IMR-90 (cell line): ENCODE results near the gene SERPINB10. TPM values are rescaled to one million over a fixed set of nuclear protein-coding genes. Genes with fewer than 3 reads are reported as not detected.
A peak's percentile ranks its signal among the peaks of the same experiment; 100 is the strongest.

Source experiments
- ATAC-seq: fragments of 200-7000 bp; cut with Tn5 transposase; 2 replicates; pipeline ENCODE4 v1.9.1; 2020; ENCODE audit warnings: low read depth, mild to moderate bottlenecking, moderate library complexity
- BruUV-seq: library from RNA; stranded (reverse); fragments of 400-500 nt; replicated peaks from 2 replicates; lab custom pipeline; 2021; lab: Mats Ljungman, UMichigan
- CTCF ChIA-PET: fragments of 300-600 bp; formaldehyde crosslinking; extraction: SDS; loops from one replicate; lab custom pipeline; 2021; ENCODE audit warnings: antibody characterized with exemption; lab: Yijun Ruan, JAX
- POLR2A ChIA-PET: fragments of 300-600 bp; sonication (Branson Sonifier 250); formaldehyde crosslinking; loops from one replicate; lab custom pipeline; 2022; ENCODE audit warnings: antibody characterized with exemption; ENCODE audit not compliant: unreplicated experiment; lab: Charles Lee
- DNase-seq: peaks from one replicate; pipeline ENCODE4 v3.0.0; 2013
- H2AFZ ChIP-seq: replicated peaks from 2 replicates; pipeline ENCODE3; 2013; ENCODE audit warnings: low read length, mild to moderate bottlenecking; ENCODE audit not compliant: poor library complexity
- H2AK5ac ChIP-seq: 2 replicates; pipeline ENCODE4 v1.6.1; 2013; ENCODE audit warnings: low read depth, low read length, inconsistent platforms
- H2AK9ac ChIP-seq: replicated peaks from 2 replicates; pipeline ENCODE3; 2013; ENCODE audit warnings: mild to moderate bottlenecking, low read depth, low read length, moderate library complexity; ENCODE audit not compliant: poor library complexity
- H2BK120ac ChIP-seq: 2 replicates; pipeline ENCODE4 v1.6.1; 2013; ENCODE audit warnings: low read depth, low read length, inconsistent platforms
- H2BK15ac ChIP-seq: 3 replicates; pipeline ENCODE4 v1.6.1; 2013; ENCODE audit warnings: low read depth, low read length, inconsistent platforms
- H2BK20ac ChIP-seq: 2 replicates; pipeline ENCODE4 v1.6.1; 2013; ENCODE audit warnings: low read depth, mild to moderate bottlenecking, inconsistent platforms, low read length, moderate library complexity
- H2BK5ac ChIP-seq: 2 replicates; pipeline ENCODE4 v1.6.1; 2013; ENCODE audit warnings: mild to moderate bottlenecking, low read depth, low read length, inconsistent platforms; ENCODE audit not compliant: poor library complexity, severe bottlenecking
- H3K14ac ChIP-seq: replicated peaks from 2 replicates; pipeline ENCODE4 v1.6.1; 2013; ENCODE audit warnings: low read depth, low read length, inconsistent platforms
- H3K18ac ChIP-seq: 2 replicates; pipeline ENCODE4 v1.6.1; 2013; ENCODE audit warnings: low read depth, low read length, control low read depth
- H3K23ac ChIP-seq: 2 replicates; pipeline ENCODE4 v1.6.1; 2013; ENCODE audit warnings: low read depth, low read length, inconsistent platforms
- H3K27ac ChIP-seq: 2 replicates; pipeline ENCODE4 v1.5.1; 2013; ENCODE audit warnings: mild to moderate bottlenecking, control low read depth, low read length; ENCODE audit not compliant: insufficient read depth
- H3K27me3 ChIP-seq: 2 replicates; pipeline ENCODE4 v1.6.1; 2013; ENCODE audit warnings: low read length; ENCODE audit not compliant: control insufficient read depth, insufficient read depth
- H3K36me3 ChIP-seq: 2 replicates; pipeline ENCODE4 v1.6.1; 2013; ENCODE audit warnings: low read length, mixed read lengths; ENCODE audit not compliant: control insufficient read depth, insufficient read depth
- H3K4ac ChIP-seq: 2 replicates; pipeline ENCODE4 v1.6.1; 2013; ENCODE audit warnings: low read depth, low read length, inconsistent platforms
- H3K4me1 ChIP-seq: 2 replicates; pipeline ENCODE4 v1.6.1; 2013; ENCODE audit warnings: low read length, mixed read lengths; ENCODE audit not compliant: control insufficient read depth, insufficient read depth
- H3K4me2 ChIP-seq: 2 replicates; pipeline ENCODE4 v1.6.1; 2013; ENCODE audit warnings: low read depth, mild to moderate bottlenecking, control low read depth, low read length, moderate library complexity
- H3K4me3 ChIP-seq: 2 replicates; pipeline ENCODE4 v1.5.1; 2013; ENCODE audit warnings: low read depth, mild to moderate bottlenecking, control low read depth, low read length, moderate library complexity; ENCODE audit not compliant: insufficient read depth
- H3K56ac ChIP-seq: 2 replicates; pipeline ENCODE4 v1.6.1; 2013; ENCODE audit warnings: low read length, inconsistent platforms; ENCODE audit not compliant: insufficient read depth; ENCODE audit errors: extremely low read depth
- H3K79me1 ChIP-seq, 2 experiments: 2 replicates each; pipeline ENCODE4 v1.6.1; 2013; ENCODE audit warnings: low read length in 2 of 2, inconsistent platforms in 1 of 2, low read depth in 1 of 2
- H3K9ac ChIP-seq: 2 replicates; pipeline ENCODE4 v1.6.1; 2013; ENCODE audit warnings: low read depth, low read length, control low read depth
- H3K9me1 ChIP-seq: 2 replicates; pipeline ENCODE4 v1.6.1; 2013; ENCODE audit warnings: low read length, inconsistent platforms; ENCODE audit not compliant: insufficient read depth
- H3K9me3 ChIP-seq: 2 replicates; pipeline ENCODE4 v1.6.1; 2013; ENCODE audit warnings: low read length; ENCODE audit not compliant: control insufficient read depth, insufficient read depth
- H4K20me1 ChIP-seq: 2 replicates; pipeline ENCODE4 v1.6.1; 2013; ENCODE audit warnings: low read length, inconsistent platforms; ENCODE audit not compliant: insufficient read depth
- H4K5ac ChIP-seq: 2 replicates; pipeline ENCODE4 v1.6.1; 2013; ENCODE audit warnings: mild to moderate bottlenecking, low read depth, low read length, control low read depth
- H4K8ac ChIP-seq, 2 experiments: 2 replicates each; pipeline ENCODE4 v1.6.1; 2013; ENCODE audit warnings: low read depth in 2 of 2, low read length in 2 of 2, control low read depth in 1 of 2, inconsistent platforms in 1 of 2
- H4K91ac ChIP-seq: 2 replicates; pipeline ENCODE4 v1.6.1; 2013; ENCODE audit warnings: low read depth, low read length, inconsistent platforms; ENCODE audit not compliant: insufficient read depth
- CHD1 ChIP-seq: IDR thresholded peaks from 2 replicates; pipeline ENCODE4 v1.6.1; 2012; ENCODE audit warnings: low read depth, low read length, improper control_type of control experiment
- CTCF ChIP-seq: conservative IDR thresholded peaks from 2 replicates; pipeline ENCODE4 v1.5.1; 2012; ENCODE audit warnings: mild to moderate bottlenecking, low read depth, low read length, improper control_type of control experiment
- WGBS, 2 experiments: methylation state at CpG; one replicate each; pipeline versions ENCODE4 v1.1.5 to v1.1.7; 2013; ENCODE audit warnings: missing lambda C conversion rate in 2 of 2; ENCODE audit not compliant: insufficient read length in 1 of 2; ENCODE audit errors: extremely low coverage in 2 of 2; 5-methylcytosine and 5-hydroxymethylcytosine counted together
- dilution Hi-C: fragments of 300-500 bp; cut with HindIII; formaldehyde crosslinking; loops from one replicate; pipeline ENCODE4 v1.14.3; 2018; ENCODE audit warnings: low sequenced_read_pairs; ENCODE audit not compliant: unreplicated experiment
- in situ Hi-C: fragments of 300-500 bp; cut with MboI; formaldehyde crosslinking; loops from 3 replicates; pipeline ENCODE4 v1.14.3; 2019; ENCODE audit warnings: low sequenced_read_pairs, inconsistent platforms, mixed read lengths
- intact Hi-C: fragments of 100-400 bp; cut with micrococcal nuclease; formaldehyde crosslinking; loops from 2 replicates; pipeline ENCODE4 v1.10.0; 2022
- polyA plus RNA-seq, 3 experiments: library from polyadenylated mRNA; depleted of rRNA; stranded (reverse); fragments of >200 nt; gene quantifications; 2 replicates each; pipeline ENCODE4 v1.2.3, GENCODE V29; 2012; ENCODE audit warnings: low replicate concordance in 1 of 3
- total RNA-seq: library from RNA; depleted of rRNA; stranded (reverse); fragments of >200 nt; gene quantifications from 2 replicates; pipeline ENCODE4 v1.2.3, GENCODE V29; 2012

SERPINB10 gene
- total and polyA plus RNA-seq, 2 of the 4 experiments (the other 2 are of a cell fraction) = not detected

- H2AK9ac ChIP-seq = no peak overlapping the region
- H3K9me3 ChIP-seq = no peaks in the 10 kb centered on the region
- H3K9me1 ChIP-seq = no peaks in the 10 kb centered on the region; the same call in 1 of the 2 replicates
- H3K9ac ChIP-seq = no peak overlapping the region
- ATAC-seq (no peak), DNase-seq (peak; percentile 30)
- H4K91ac ChIP-seq = no peak overlapping the region
- BruUV-seq = no TSS peak
- H3K4me3 ChIP-seq = no peak overlapping the region
- peaks cover 24 to 54% of the 10 kb centered on the region in 2 experiments for H3K79me1 ChIP-seq
- H2BK120ac ChIP-seq = no peak overlapping the region; the same call in 1 of the 2 replicates
- H3K4me2 ChIP-seq = no peak overlapping the region
- H4K8ac ChIP-seq = peak overlapping the region in 1 of 2 experiments; percentile 75; a peak in 1 of 4 replicates
- no peak overlapping the region; the same call in 1 of the 2 replicates for H3K18ac ChIP-seq
- H3K27me3 ChIP-seq = no peaks in the 10 kb centered on the region
- H3K27ac ChIP-seq = no peak overlapping the region
- no peak overlapping the region for H3K23ac ChIP-seq
- no peak overlapping the region for H2BK5ac ChIP-seq
- no peak overlapping the region; the same call in 1 of the 2 replicates for H3K4ac ChIP-seq
- no peak overlapping the region for H2AK5ac ChIP-seq
- WGBS, 2 experiments = no CpG with 5 or more reads among the region's 2 CpGs
- in situ Hi-C loops (no loop called here), dilution Hi-C loops (no loop called here), intact Hi-C loops (loop anchor here (5.0 kb wide), 1 partner anchor 93 kb away; no protein-coding TSS in a partner anchor)
- H4K5ac ChIP-seq = 0 out of 2 replicates have a peak overlapping the region, but pooled peaks have one; percentile 7
- TF ChIP-seq CTCF (peak; percentile 35; the same call in 1 of the 2 replicates), CHD1 (no peak)
- no peak overlapping the region for H2AFZ ChIP-seq
- no peak overlapping the region for H3K14ac ChIP-seq
- H3K4me1 ChIP-seq = peaks cover 7% of the 10 kb centered on the region
- H3K36me3 ChIP-seq = no peaks in the 10 kb centered on the region
- ChIA-PET POLR2A (interaction anchor here (0.7 kb wide), 1 partner anchor 1714 kb away, joined by 3 read pairs; no protein-coding TSS in a partner anchor), CTCF (interaction anchor here (1.0 to 3.7 kb wide), 3 partner anchors 11 to 20 kb away, joined by 3 to 20 read pairs (median 3); no protein-coding TSS in a partner anchor)
- no peak overlapping the region for H2BK20ac ChIP-seq
- H3K56ac ChIP-seq = no peak overlapping the region
- no peaks in the 10 kb centered on the region for H4K20me1 ChIP-seq
- H2BK15ac ChIP-seq = no peak overlapping the region
Observed at GRCh38 chr18:63974991-63975390, 67.2 kb downstream of the SERPINB10 start.
